Measurements from ENCODE around the gene AGAP1.

GRCh38 chr2:235954281-235954680 lies 460.4 kb downstream of the AGAP1 start:
- TF ChIP-seq POLR2AphosphoS5 (IDR thresholded peaks at IDR 0.05; ENCODE audit: low read depth, low read length) (no peak), POLR2A (IDR thresholded peaks at IDR 0.05; ENCODE audit: low read depth, low read length) (no peak)

Data from GM12892 (cell line).